ENCODE data around the gene SLC25A48. TPM values are rescaled to one million over a fixed set of nuclear protein-coding genes. Genes with fewer than 3 reads are reported as not detected.

SLC25A48 gene
- total and polyA plus RNA-seq, 2 donors (not counting 1 experiment from before 2014, with no cell fraction given) = not detected

DNA sequence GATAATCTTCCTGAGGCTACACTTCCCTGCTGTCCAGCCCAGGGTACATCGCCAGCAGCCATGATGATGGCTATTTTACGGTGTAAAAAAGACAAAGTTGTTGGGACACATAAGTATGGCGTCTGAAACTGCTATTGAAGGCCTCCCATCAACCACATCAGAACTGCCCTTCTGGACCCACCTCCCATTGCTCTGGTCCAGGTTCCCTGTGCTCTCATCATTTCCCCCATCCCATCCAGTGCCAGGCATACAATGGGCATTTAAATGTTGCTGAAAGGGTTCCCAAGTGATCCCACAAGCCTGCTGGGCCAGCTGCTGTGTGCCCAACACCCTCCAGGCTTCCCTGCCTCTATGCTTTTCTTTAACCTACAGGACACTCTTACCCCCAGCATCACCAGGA lies 50.6 kb downstream of the SLC25A48 start:
- no peak for DNase-seq (ENCODE audit: low read depth in 2 of 2)
- no peak overlapping the region for H2AFZ ChIP-seq (ENCODE audit: low read length)
- TF ChIP-seq, protein P1, sequence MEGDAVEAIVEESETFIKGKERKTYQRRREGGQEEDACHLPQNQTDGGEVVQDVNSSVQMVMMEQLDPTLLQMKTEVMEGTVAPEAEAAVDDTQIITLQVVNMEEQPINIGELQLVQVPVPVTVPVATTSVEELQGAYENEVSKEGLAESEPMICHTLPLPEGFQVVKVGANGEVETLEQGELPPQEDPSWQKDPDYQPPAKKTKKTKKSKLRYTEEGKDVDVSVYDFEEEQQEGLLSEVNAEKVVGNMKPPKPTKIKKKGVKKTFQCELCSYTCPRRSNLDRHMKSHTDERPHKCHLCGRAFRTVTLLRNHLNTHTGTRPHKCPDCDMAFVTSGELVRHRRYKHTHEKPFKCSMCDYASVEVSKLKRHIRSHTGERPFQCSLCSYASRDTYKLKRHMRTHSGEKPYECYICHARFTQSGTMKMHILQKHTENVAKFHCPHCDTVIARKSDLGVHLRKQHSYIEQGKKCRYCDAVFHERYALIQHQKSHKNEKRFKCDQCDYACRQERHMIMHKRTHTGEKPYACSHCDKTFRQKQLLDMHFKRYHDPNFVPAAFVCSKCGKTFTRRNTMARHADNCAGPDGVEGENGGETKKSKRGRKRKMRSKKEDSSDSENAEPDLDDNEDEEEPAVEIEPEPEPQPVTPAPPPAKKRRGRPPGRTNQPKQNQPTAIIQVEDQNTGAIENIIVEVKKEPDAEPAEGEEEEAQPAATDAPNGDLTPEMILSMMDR (conservative IDR thresholded peaks at IDR 0.05 in 1 of 2, IDR thresholded peaks at IDR 0.05 in 1 of 2; ENCODE audit: low read depth in 1 of 2, low read length in 2 of 2) = no peak
- no peak for TF ChIP-seq EZH2 (IDR thresholded peaks at IDR 0.05; ENCODE audit: low read length, missing control alignments)

DNA sequence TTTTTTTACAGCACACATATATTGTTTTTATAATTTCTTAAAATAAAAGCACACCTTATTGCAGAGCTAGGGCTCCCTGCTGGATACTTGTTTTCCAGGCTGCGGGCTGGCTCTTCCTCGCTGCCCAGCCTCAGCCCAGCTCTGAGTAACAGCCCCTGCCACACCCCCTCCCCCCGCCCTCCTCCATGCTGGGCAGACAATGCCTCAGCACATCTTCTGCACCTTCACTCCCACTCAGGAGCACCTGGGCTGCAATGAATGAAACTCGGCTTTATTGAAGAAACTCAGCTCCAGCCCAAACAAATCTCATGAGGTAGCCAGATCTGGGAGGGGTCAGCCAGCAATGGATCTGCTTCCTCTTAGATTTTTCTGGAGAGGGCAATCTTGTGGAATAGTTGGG lies 51.7 kb downstream of the SLC25A48 start:
- no peaks in the 10 kb centered on the region for H3K36me3 ChIP-seq (ENCODE audit: control insufficient read depth, insufficient read depth, low read length)

More for the DNA sequence above, 50.6 kb downstream of the SLC25A48 start:
- no peaks in the 10 kb centered on the region for H3K4me1 ChIP-seq (ENCODE audit: control insufficient read depth, extremely low read depth, insufficient read depth, low read length)
- no peaks in the 10 kb centered on the region for H3K9me3 ChIP-seq (ENCODE audit: control insufficient read depth, insufficient read depth, low read depth, low read length)
- no peaks in the 10 kb centered on the region for H3K79me2 ChIP-seq (ENCODE audit: control insufficient read depth, insufficient read depth, low read length)
- no peak overlapping the region for H3K4me2 ChIP-seq (ENCODE audit: extremely low read depth, insufficient read depth, low read length)
- no peak overlapping the region for H3K9ac ChIP-seq (ENCODE audit: insufficient read depth, low read length)
- H3K4me3 ChIP-seq (replicated peaks in 1 of 4; ENCODE audit: control extremely low read depth in 1 of 4, insufficient read depth in 1 of 4, low read depth in 3 of 4, low read length in 4 of 4) = no peak overlapping the region
- H3K27me3 ChIP-seq (ENCODE audit: control insufficient read depth, insufficient read depth, low read length) = peaks cover 2% of the 10 kb centered on the region
- no peaks in the 10 kb centered on the region for H3K36me3 ChIP-seq (ENCODE audit: control insufficient read depth, insufficient read depth, low read length)
- no peaks in the 10 kb centered on the region for H4K20me1 ChIP-seq (ENCODE audit: control insufficient read depth, extremely low read depth, insufficient read depth, low read length)
- H3K27ac ChIP-seq (ENCODE audit: insufficient read depth, low read length) = no peak overlapping the region

DNA sequence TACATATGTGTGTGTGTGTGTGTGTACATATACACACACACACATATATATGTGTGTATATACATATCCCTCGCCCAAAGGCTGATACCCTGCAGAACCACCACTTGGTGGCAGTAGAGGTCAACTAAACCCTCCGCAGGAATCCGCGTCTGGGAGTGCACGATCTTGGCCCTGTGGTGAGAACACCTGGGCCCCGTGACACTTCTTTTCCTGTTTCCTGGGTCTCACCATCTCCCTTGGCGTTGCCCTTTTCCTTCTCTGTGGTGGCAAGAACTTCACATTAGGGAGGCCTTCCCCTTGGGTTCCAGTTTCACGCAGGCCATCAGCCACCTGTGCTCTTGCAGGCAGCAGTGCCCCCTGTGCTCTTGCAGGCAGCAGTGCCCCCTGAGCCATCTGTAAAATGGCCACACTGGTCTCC lies 53.0 kb downstream of the SLC25A48 start:
- no peaks in the 10 kb centered on the region for H3K36me3 ChIP-seq (ENCODE audit: control insufficient read depth, insufficient read depth, low read length)
- TF ChIP-seq, protein P1 (conservative IDR thresholded peaks at IDR 0.05 in 1 of 2, IDR thresholded peaks at IDR 0.05 in 1 of 2; ENCODE audit: low read depth in 1 of 2, low read length in 2 of 2) = peak; percentile 84 to 87
- no peak for TF ChIP-seq EZH2 (IDR thresholded peaks at IDR 0.05; ENCODE audit: low read length, missing control alignments)
- H3K4me3 ChIP-seq (replicated peaks in 1 of 4; ENCODE audit: control extremely low read depth in 1 of 4, insufficient read depth in 1 of 4, low read depth in 3 of 4, low read length in 4 of 4) = no peak overlapping the region
- H3K9ac ChIP-seq (ENCODE audit: insufficient read depth, low read length) = no peak overlapping the region
- no peak overlapping the region for H3K27ac ChIP-seq (ENCODE audit: insufficient read depth, low read length)
- no peaks in the 10 kb centered on the region for H3K79me2 ChIP-seq (ENCODE audit: control insufficient read depth, insufficient read depth, low read length)
- no peaks in the 10 kb centered on the region for H3K4me1 ChIP-seq (ENCODE audit: control insufficient read depth, extremely low read depth, insufficient read depth, low read length)
- no peak overlapping the region for H3K4me2 ChIP-seq (ENCODE audit: extremely low read depth, insufficient read depth, low read length)
- H3K9me3 ChIP-seq (ENCODE audit: control insufficient read depth, insufficient read depth, low read depth, low read length) = no peaks in the 10 kb centered on the region
- peaks cover 2% of the 10 kb centered on the region for H3K27me3 ChIP-seq (ENCODE audit: control insufficient read depth, insufficient read depth, low read length)
- H2AFZ ChIP-seq (ENCODE audit: low read length) = no peak overlapping the region
- H4K20me1 ChIP-seq (ENCODE audit: control insufficient read depth, extremely low read depth, insufficient read depth, low read length) = no peaks in the 10 kb centered on the region
- peak; percentile 52 to 68 for DNase-seq (ENCODE audit: low read depth in 2 of 2)

More for the DNA sequence above, 51.7 kb downstream of the SLC25A48 start:
- H2AFZ ChIP-seq (ENCODE audit: low read length) = no peak overlapping the region
- no peak overlapping the region for H3K4me3 ChIP-seq (replicated peaks in 1 of 4; ENCODE audit: control extremely low read depth in 1 of 4, insufficient read depth in 1 of 4, low read depth in 3 of 4, low read length in 4 of 4)
- H3K9me3 ChIP-seq (ENCODE audit: control insufficient read depth, insufficient read depth, low read depth, low read length) = no peaks in the 10 kb centered on the region
- peaks cover 2% of the 10 kb centered on the region for H3K27me3 ChIP-seq (ENCODE audit: control insufficient read depth, insufficient read depth, low read length)
- DNase-seq (ENCODE audit: low read depth in 2 of 2) = no peak
- no peaks in the 10 kb centered on the region for H3K4me1 ChIP-seq (ENCODE audit: control insufficient read depth, extremely low read depth, insufficient read depth, low read length)
- no peaks in the 10 kb centered on the region for H4K20me1 ChIP-seq (ENCODE audit: control insufficient read depth, extremely low read depth, insufficient read depth, low read length)
- TF ChIP-seq EZH2 (IDR thresholded peaks at IDR 0.05; ENCODE audit: low read length, missing control alignments) = no peak
- TF ChIP-seq, protein P1 (conservative IDR thresholded peaks at IDR 0.05 in 1 of 2, IDR thresholded peaks at IDR 0.05 in 1 of 2; ENCODE audit: low read depth in 1 of 2, low read length in 2 of 2) = no peak
- H3K9ac ChIP-seq (ENCODE audit: insufficient read depth, low read length) = no peak overlapping the region
- no peak overlapping the region for H3K27ac ChIP-seq (ENCODE audit: insufficient read depth, low read length)
- no peak overlapping the region for H3K4me2 ChIP-seq (ENCODE audit: extremely low read depth, insufficient read depth, low read length)
- H3K79me2 ChIP-seq (ENCODE audit: control insufficient read depth, insufficient read depth, low read length) = no peaks in the 10 kb centered on the region

Measured in fibroblast of lung (primary cell).